A172 (cell line): Measurements from ENCODE around the gene GRID1. TPM values are rescaled to one million over a fixed set of nuclear protein-coding genes. Genes with fewer than 3 reads are reported as not detected.

Experiments
- DNase-seq: peaks from one replicate; pipeline ENCODE4 v3.0.0-alpha.2; 2015; ENCODE audit warnings: low spot score
- total RNA-seq: library from RNA; depleted of rRNA; stranded (reverse); fragments of >200 nt; shearing (Covaris generic); gene quantifications from 2 replicates; pipeline ENCODE4 v1.2.3, GENCODE V29; 2014

The GRID1 gene
- total RNA-seq, 1 experiment from 2014 or later, result 4.9 TPM

DNA sequence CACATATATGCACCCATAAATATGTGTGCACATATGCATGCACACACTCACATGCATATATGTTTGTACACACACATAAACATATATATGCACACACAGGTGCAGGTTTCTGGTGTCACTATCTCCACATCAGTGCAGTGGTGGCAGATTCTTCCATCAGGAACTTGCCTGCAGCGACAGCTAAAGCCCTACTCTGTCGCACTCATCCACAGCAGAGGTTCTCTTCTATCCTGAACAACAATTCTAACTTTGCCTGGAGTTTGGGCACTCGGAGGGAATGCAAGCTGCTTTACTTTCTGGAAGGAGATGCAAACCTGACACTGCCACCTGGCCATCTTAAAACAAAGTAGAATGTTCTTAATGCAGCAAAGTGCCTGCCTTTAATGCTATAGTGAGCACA lies 745.8 kb downstream of the GRID1 start:
- DNase-seq, result no peak

DNA sequence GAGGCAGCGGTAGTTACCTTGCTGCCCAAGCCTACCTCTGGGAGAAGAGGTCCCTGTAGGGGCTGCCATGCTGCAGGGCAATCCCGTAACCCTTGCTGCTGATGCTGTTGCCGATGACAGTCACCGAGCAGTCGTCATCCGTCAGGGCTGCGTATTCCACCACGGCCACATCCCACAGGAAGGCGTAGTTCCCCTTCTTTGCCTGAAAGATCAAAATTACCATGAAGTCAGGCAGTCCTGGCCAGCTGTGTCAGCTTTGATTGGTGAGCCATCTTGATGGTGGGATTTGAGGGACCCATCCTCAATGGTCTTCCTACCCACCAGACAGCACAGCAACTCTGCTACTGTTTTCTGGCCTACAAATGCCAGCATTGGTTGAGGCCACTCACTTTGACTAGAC lies 746.8 kb downstream of the GRID1 start:
- DNase-seq, result no peak

DNA sequence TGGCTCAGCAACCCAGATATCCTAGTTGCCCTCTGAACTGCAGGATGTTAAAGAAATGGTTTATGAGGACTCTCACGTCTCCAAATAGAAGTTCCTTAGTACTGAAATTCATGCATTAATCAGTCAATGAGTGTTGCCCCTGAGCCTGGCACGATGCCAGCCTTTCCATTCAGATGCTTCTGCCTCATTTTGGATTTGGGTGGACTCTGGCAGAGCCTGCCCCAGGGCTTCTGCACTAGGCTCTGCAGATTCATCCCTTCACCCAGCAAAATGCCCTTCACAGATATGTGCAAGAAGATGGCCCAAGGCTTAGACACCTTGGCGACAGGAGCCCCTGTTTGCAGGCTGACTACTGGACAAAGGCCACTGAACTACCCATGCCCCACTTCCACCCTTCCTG lies 747.8 kb downstream of the GRID1 start:
- DNase-seq, result no peak

DNA sequence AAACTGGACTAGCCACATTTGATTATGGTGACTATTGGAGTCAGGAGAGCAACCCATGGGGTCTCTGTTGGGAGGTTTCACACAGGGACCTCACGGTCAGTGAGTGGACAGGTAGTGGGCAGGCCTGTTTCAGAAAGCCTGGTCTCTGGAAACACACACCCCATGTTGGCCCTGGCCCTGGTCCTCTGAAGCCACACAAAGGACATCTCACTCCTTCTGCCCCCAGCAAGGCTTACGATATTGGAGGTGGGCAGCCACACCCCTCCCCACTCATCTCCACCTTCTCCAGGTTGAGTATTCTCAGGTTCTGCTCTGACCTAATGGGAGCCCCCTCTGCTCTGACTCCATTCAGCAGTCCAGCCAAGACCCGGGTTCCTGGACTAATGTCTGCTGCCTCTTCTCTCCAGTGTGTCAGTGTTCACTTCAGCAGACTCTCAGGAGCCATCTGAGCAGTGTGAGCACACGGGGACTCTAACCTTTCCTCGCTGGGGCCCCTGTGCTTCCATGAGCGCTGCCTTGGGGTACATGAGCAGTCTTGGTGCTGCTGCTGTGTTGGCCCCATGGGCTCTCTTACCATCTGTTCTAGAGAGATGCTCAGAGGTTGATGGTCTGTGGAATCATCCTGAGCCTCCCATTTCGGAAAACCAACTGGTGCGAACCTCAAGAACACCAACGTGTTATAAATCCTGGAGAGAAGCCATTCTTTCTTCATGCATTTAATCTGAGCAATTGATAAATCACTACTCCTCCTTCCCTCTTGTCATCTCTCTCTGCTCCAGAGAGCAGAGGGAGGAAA lies 748.6 kb downstream of the GRID1 start:
- DNase-seq, result no peak

DNA sequence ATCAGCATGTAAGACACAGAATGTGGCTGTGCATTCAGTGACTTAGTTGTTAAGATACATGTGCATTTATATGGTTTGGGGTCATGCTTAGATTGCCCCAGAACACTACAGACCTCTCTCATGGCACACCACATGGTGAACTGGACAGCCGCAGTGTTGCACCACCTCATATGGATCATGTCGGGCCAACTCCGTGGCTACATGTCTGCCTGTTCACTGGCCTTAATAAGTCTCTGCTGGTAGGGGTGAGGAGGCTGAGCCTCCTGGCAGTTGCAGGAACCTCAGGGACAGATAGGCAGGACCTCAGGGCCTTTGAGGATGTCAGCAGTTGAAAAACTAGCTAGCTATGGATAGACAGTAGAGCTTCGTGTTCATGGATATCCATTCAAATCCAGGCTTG lies 751.0 kb downstream of the GRID1 start:
- DNase-seq, result no peak

DNA sequence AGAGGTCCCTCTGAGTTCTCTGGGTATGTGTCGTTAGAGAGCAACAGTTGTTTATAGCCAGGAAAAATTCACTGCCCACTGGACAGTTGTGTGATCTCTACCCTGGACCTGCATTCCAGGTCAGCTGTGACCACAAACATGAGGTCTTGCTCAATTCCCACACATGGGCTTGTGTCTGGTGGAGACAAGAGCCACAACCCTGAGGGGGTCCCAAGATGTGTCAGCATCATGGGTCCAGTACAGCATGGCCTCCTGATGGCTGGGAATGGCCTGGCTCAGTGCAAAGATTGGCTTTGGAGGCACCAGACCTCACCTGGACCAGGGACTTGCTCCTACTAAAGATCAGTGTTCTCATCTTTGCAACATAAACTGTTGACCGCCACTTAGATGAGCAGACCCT lies 751.6 kb downstream of the GRID1 start:
- DNase-seq, result no peak

DNA sequence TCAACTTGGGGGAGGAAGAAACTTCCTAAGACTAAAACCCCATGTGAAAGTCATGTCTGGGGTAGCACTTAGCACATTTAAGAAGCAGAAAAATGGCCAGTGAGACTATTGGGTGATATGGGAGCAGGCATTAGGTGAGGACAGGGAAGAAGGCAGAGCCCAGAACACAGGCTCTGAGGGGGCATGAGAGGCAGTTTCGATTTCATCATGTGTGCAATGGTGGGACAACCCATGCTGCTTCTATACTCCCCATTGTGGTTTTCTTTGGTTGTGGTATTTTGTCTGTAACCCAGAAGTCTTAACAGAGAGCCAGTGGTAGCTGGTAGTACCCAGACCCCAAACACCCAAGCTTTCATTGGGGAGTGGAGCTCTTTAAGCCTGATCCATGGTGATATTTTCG lies 752.0 kb downstream of the GRID1 start:
- DNase-seq, result no peak

DNA sequence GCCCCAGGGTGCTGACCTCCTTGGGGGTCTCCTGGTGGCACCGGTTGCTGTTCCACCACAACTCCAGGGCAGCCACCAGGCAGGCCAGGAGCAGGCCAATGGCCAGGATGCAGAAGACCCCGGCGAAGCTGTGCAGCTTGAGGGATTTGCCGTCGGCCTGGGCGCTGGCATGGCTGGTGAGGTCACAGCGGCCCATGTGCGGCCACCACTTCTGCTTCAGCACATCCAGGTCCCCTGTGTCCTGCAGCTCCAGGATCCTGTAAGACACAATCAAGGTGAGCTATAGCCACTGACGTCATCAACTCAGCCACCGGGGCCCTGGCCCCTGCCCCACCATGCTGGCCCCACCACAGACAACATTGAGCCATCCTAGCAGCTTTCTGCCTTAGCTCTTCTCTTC lies 753.2 kb downstream of the GRID1 start:
- no peak for DNase-seq

DNA sequence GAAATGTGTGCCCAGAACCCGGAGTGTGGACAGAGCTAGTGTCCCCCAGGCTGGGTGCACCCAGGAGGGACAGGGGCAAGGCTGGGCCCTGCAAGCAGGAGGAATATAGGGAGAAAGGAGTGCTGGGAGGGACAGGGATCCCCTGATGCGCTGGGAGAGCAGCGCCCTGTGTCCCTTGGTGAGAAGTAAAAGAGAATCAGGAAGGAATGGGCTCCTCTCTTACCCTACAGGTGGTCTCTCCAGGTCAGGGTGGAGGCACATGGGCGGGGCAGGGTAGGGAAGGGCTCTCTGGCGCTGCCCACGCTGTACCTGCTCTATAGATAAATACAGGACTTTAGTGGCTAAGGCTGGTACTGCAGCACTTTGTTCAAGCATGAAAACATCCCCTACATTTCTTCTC lies 753.8 kb downstream of the GRID1 start:
- DNase-seq, result no peak

DNA sequence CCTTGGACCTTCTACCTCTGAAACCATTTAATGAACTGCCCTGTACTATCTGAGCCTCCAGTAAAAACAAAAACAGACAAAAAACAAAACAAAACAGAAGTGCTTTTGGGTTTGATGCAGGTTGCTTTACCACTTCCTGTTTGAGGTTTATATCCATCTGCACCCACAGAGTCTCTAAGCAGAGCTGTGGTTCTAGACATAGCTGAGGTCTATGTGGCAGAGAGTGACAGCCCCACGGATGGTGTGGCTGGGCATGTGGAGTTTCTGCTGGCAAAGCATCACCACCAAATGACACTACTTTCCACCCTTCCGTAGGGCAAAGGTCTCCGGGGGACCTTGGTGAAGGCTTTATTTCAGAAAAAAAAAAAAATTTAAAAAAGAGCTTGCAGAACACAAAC lies 754.2 kb downstream of the GRID1 start:
- DNase-seq, result peak; percentile 24

DNA sequence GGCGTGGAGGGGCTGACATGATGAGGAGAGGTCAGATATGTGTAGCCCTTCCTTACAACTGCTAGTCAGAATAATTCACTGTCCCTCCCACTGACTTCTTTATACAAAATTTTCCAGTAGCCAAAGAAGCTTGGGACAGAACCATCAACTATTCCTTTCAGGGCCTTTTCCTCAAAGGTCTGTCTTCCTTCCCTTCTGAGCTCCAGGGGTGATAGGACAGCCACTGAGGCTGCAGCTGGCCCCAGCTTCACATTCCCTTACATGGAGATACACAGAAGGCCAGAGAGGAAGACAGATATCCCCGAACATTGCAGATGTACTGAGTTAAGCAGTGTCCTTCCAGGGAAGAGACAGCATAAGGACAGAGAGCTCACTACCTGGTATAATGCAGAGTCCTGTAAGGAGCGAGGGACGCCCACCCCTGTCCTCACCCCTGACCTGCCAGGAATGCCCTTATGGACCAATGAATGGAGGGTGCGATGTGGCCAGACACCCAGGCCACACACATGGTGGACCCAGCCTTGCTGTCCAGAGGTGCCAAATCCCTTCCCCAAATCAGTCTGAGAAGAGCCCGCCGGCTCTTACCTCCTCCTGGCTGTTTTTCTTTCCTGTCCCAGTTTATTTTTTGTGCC lies 754.7 kb downstream of the GRID1 start:
- DNase-seq, result no peak

DNA sequence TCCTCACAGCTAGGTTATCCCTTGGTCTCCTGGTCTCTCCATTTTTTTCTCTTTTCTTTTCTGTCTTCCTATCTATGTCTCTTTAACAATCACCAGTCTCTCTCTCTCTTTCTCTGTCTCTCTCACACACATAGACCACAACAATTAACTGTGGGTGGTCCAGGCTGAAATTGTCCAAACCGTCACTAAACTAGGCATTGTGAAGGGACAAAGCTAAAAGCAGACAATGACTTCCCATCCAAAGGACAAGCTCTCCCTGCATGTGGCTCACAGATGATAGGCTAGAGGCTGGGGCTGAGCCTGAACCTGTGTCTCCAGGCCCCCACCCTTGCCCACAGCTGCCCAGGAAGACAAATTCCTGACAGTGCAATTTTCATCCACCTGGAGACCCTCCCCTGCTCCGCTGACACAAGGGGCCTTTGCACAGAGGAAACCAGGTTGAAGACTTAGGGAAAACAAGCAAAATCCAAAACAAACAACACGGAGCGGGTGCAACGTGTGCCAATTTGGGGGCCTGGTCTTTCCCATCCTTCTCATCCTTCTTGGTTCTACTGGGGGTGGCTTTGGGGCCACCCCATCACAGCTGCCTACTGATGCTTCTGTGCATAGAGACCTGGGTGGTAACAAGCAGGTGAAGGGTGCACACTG lies 755.4 kb downstream of the GRID1 start:
- DNase-seq, result no peak

DNA sequence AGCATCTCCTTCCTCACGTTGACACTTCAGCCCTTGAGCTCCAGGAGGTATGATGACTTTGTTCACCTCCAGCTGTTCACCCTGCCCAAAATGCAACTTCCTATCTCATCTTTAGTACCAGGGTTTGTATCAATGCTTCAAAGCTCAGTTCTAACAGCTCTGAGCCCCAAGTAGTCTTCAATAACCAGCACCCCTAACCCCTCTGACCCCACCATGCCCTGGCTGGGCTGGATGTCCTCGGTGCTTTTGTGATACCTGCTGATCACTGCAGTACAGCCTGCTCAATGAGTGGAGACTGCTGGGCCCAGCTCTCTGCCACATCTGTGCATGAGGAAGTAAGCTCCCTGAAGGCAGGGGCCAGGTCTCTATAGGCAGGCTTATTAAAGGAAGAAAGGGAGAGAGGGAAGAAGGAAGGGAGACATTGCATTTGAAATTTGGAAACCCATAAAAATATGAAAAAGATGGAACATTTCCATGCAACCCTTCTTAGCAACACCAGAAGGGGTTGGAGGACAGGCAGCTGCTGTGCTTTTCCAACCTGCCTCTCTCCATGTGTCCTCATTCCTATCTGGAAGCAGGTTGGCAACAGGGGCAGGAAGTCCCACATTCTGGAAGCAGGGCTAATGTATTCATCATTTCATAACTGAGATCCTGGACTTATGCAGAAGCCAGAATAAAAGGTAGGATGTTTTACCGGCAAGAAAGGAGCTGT lies 756.1 kb downstream of the GRID1 start:
- DNase-seq, result no peak

DNA sequence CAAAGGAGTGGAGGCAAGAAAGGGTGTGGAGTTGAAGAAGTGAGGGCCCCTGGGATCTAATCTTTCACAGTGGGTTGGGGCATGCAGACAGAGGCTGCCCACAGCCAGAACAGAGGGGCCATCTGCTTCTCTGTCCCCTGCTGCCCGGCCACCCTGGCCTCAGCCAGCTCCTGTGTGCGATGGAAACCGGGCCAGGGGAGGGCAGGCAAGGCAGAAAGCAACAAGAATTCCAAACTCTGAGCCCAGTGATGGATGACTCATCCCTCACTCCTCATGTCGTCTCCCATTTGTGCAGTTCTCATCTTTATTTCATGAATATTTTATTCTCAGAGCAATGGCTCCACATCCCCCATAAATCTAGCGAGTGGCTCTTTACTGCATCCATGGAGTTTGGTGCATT lies 757.1 kb downstream of the GRID1 start:
- peak; percentile 12 for DNase-seq

DNA sequence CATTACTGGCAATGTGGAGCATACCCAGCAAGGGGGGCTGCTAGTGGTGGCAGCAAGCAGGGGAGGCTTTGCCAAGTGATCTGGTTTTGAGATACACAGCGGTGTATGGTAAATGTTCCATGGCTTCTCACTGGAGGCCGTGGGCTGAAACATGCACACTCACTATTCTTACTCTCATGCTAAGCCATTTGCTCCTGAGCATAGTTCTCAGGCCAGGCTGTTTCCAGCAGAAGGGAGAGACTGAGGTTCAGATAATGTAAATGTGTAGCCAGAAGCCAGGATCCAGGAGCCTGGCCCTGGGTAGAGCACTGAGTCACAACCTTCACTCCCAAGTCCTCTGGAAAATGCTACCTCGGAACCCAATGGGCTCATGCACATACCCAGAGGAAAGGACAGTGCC lies 757.9 kb downstream of the GRID1 start:
- no peak for DNase-seq

DNA sequence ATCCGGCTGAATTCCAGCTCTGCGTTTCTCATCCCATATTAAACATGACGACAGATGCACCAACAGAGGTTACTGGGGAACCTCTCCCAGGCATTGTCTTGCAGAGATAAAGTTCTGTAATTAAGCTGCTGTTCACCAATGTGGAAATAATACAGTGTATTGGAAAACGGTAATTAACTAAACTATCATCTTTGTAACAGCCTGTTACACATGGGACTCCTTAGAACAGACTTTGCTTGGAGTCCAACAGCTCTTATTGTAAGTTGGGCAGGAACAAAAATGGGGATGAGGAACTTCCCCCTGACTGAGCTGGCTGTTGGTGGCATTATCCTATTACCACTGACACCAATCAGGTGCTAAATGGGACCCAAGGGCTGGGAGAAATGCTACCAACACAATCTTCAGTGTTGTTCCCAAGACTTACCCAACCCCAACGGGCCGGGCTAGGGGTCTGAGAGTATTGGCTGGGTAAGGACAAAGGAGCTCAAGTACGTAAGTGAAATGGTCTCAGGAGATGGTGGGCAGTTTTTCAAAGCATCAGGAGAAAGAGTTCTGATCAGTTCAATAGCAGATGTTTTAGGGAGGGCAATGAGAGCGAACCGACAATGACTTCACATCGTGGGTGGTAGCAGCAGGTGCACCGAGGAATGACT lies 759.4 kb downstream of the GRID1 start:
- no peak for DNase-seq

DNA sequence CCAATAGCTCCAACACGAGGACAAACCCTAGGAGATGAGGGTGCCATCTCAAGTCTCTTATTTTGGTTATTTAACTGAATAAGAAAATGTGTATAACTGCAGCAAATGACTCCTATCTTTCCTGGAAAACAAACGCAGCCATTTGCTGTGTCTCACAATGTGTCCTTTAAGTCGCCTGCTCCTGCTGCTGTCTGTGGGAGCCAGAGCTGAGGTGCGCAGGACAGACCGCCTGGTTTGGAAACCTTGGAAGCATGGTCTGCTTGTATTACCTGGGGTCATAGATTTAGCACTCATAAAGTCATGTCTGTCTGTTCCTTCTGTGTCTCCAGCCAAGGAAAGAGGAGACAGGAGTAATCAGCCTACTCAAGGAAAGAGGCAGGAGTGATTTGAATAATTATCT lies 760.2 kb downstream of the GRID1 start:
- DNase-seq, result no peak

DNA sequence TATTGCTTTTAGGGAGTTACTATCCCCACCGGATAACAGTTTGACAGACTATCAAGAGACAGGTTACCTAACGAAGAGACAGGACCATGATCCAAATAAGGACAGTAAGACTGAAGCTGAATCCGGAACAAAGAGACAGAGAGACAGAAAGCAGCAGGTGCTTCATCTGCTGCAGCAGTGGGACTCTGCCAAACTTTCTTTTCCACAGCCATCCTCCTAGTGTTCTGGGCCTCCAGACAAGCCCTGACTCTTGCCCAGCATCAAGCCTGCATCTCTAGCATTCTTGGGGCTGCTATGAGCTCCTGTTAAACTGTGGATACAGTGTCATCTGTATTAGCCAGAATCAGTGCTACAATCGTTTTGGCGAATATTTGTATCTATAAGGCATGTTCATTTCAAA lies 761.7 kb downstream of the GRID1 start:
- no peak for DNase-seq

DNA sequence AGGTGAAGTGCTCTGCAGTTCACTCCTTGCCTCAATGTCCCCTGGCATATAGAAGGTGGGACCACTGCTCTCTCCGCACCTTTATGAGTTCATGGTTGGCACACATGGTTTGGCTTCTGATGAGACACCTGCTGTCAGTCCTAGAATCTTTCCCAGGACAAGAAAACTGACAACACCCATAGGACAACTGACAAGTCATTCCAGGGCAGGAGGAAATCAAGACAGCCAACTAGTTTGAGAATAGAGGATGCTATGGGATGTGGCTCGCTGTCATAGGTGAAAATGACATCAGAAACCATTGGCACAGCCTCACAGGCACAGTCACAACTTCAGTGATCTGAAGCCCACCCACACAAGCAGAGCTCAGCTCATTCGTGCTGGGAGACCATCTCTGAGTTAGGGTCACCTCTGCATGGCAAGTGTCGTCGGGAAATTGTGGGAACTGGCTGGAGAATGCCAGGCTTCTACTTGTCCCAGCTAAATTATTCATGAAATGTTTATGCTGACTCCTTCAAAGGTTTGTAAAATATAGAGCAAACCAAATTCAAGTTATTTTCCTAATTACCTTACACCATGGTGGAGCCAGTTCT lies 762.4 kb downstream of the GRID1 start:
- DNase-seq, result no peak

DNA sequence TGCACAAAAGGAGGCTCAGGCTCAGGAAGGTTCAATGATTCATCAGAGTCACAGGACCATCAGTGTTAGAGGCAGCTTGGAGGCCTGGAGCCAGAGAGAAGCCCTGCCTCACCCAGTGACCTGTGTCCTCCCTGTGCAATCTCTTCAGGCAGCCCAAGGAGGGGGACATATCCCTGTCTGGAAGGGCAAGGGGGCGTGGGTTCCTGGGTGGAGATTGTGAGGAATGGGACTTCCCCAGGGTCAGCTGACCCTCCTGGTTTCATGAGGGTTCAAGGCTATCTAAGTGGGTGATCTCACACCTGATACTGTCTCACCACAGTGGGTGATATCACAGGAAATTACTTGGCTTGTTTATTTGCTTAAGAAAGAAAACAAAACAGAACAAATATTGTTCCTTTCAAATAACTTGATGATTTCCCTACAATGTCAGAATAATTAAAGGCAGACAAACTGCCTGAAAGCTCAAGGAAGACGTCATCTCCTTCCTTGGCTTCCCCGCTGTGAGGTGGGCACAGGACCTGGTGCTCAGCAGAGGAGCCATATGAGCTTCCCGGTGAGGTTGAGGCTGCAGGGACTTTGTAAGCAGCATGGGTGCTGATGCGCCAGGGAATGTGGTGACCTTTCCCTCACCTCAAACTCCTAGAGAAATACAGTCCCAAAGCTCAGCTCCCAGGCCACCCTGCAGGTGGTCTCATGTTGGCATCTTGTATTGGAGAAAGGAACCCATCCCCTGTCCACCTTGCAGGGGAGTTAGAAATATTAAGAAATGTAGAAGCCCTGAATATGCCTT lies 763.2 kb downstream of the GRID1 start:
- DNase-seq, result no peak

DNA sequence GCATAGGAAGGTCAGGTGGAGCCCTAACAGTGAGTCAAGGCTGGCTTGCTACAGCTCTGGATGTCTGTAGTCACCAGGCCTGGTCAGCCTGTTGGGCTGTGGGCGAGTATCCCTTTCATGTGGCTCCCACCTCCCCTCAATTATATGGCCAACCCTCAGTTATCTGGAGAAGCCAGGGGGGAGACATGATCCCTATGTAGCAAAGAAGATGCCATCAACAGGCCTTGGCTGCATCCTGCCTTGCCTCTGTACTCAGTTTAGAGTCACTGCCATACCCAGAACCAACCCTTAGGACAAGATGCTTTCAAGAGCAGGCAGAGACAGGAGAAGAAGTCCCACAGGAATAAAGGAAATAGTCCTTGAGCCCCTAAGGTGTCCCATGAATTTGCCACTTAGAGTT lies 763.9 kb downstream of the GRID1 start:
- DNase-seq, result no peak
